Upper lobe of left lung (tissue), 4 donors: Measurements from ENCODE around the gene LYPD5.

Source experiments
- CTCF ChIP-seq, 6 experiments: fragments of 450-650 bp in 4 of 6; fragments of 200-600 bp in 2 of 6; sonication (generic) in 2 of 6; IDR thresholded peaks; one replicate each; pipeline ENCODE4 v1.5.1; 2016 to 2019; ENCODE audit warnings: antibody characterized with exemption in 6 of 6
- POLR2A ChIP-seq, 4 donors: fragments of 450-650 bp; IDR thresholded peaks; one replicate each; pipeline ENCODE4 v1.5.1; 2016 to 2017; ENCODE audit warnings: antibody characterized with exemption in 4 of 4, mild to moderate bottlenecking in 2 of 4

GRCh38 chr19:43775299-43775890 lies 26.9 kb downstream of the LYPD5 start:
- TF ChIP-seq CTCF (IDR thresholded peaks at IDR 0.05) (no peak), POLR2A (IDR thresholded peaks at IDR 0.05) (no peak)
